Psoas muscle (tissue), 8 donors: ENCODE measurements around the gene SGK1. TPM values are rescaled to one million over a fixed set of nuclear protein-coding genes. Genes with fewer than 3 reads are reported as not detected.
"Not testable (repeated sequence)": the region's sequence is repeated elsewhere in the genome, so short reads cannot be mapped to it uniquely, and the experiment has no call there.

Experiments
- ATAC-seq, 4 donors: fragments of 200-7000 bp; cut with Tn5 transposase; one replicate each; pipeline ENCODE4 v1.9.1; 2020; ENCODE audit warnings: moderate library complexity in 3 of 4, mild to moderate bottlenecking in 2 of 4
- DNase-seq, 2 donors: peaks; one replicate each; pipeline ENCODE4 v3.0.0-alpha.2; 2020
- H3K27ac ChIP-seq: fragments of 200-600 bp; one replicate; pipeline ENCODE4 v1.8.0; 2022
- H3K27me3 ChIP-seq, 3 donors: fragments of 200-600 bp in 1 of 3; one replicate each; pipeline versions ENCODE4 v1.6.1 to v1.8.0; 2013 to 2022; ENCODE audit warnings: low read length in 2 of 3, mild to moderate bottlenecking in 2 of 3, moderate library complexity in 1 of 3; ENCODE audit not compliant: insufficient read depth in 3 of 3
- H3K36me3 ChIP-seq, 2 donors: fragments of 200-600 bp in 1 of 2; one replicate each; pipeline versions ENCODE4 v1.6.1 to v1.8.0; 2013 to 2022; ENCODE audit warnings: low read depth in 1 of 2, mild to moderate bottlenecking in 1 of 2, moderate library complexity in 1 of 2; ENCODE audit not compliant: insufficient read depth in 1 of 2
- H3K4me1 ChIP-seq: fragments of 200-600 bp; one replicate; pipeline ENCODE4 v1.8.0; 2022
- H3K4me3 ChIP-seq: fragments of 200-600 bp; one replicate; pipeline ENCODE4 v1.8.0; 2022; ENCODE audit warnings: mild to moderate bottlenecking
- H3K9me3 ChIP-seq: fragments of 200-600 bp; one replicate; pipeline ENCODE4 v1.8.0; 2022
- WGBS, 3 donors: extraction: QIAGEN DNeasy Blood & Tissue Kit; methylation state at CpG; one replicate each; pipeline versions ENCODE4 v1.1.6 to v1.1.7; 2013; 5-methylcytosine and 5-hydroxymethylcytosine counted together
- intact Hi-C, 2 donors: fragments of 100-400 bp; cut with DNase I; formaldehyde crosslinking; loops; one replicate each; pipeline versions ENCODE4 v1.11.0 to v1.14.2; 2022
- polyA plus RNA-seq, 3 donors: library from polyadenylated mRNA; stranded (reverse); fragments of 200-250 nt; gene quantifications; one replicate each; pipeline ENCODE4 v1.2.3, GENCODE V29; 2013
- total RNA-seq, 4 donors: library from RNA; stranded (reverse); fragmentation: NEBNext Ultra II Directional in 2 of 4; extraction: Animal tissue kit (Norgen Biotek cat#: 25700) in 2 of 4; gene quantifications; one replicate each; pipeline versions ENCODE4 v1.2.1 to v1.2.4, GENCODE V29; 2021 to 2023
- TF ChIP-seq, protein P1 (sequence below): fragments of 200-600 bp; IDR thresholded peaks from one replicate; pipeline ENCODE4 v1.8.0; 2022; ENCODE audit warnings: antibody characterized with exemption
- donor health status: healthy with polysubstance abuse.
- donor health status: DM: no; HTN: no; CAD: no; lungs with moderate emphysema.
- donor health status: Bipolar disorder and iron deficiency.
- donor health status: healthy.
- donor health status: DM: yes; HTN: yes; CAD: no.
- donor health status: DM: no; HTN: no; CAD: no.
- donor health status: DM: no; HTN: no; CAD: no.
- donor health status: DM: yes; HTN: yes; CAD: no.

Gene SGK1
- total and polyA plus RNA-seq, 7 donors: 34.4 to 125 (median 64.1) TPM

DNA sequence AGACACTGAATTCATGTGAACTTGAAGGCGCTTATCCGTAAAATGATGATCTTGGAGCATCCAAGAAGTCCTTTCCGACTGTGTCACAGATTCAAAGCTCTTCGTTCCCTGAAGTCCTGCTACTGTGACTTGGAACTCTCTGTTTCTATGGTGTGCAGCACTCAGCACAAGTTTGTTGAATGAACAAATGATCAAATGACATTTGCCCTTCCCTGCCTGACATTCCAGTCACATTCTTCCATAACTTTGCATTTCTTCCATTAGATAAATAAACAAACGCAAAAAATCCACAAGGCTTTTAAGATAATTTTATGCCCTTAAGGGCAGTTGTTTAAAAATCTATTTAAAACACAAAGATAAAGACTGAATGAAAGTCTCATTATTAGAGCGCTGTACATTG is 39.9 kb downstream of the SGK1 start:
- DNase-seq (no peak), ATAC-seq (no peak)
- intact Hi-C loops: no loop called here
- TF ChIP-seq, protein P1, sequence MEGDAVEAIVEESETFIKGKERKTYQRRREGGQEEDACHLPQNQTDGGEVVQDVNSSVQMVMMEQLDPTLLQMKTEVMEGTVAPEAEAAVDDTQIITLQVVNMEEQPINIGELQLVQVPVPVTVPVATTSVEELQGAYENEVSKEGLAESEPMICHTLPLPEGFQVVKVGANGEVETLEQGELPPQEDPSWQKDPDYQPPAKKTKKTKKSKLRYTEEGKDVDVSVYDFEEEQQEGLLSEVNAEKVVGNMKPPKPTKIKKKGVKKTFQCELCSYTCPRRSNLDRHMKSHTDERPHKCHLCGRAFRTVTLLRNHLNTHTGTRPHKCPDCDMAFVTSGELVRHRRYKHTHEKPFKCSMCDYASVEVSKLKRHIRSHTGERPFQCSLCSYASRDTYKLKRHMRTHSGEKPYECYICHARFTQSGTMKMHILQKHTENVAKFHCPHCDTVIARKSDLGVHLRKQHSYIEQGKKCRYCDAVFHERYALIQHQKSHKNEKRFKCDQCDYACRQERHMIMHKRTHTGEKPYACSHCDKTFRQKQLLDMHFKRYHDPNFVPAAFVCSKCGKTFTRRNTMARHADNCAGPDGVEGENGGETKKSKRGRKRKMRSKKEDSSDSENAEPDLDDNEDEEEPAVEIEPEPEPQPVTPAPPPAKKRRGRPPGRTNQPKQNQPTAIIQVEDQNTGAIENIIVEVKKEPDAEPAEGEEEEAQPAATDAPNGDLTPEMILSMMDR: no peak
- no peaks in the 10 kb centered on the region for H3K9me3 ChIP-seq
- H3K27me3 ChIP-seq: no peaks in the 10 kb centered on the region
- H3K4me3 ChIP-seq: no peak overlapping the region
- WGBS, 3 donors: 87 to 92% (median 90%) methylated on average over 6 of the region's 6 CpGs
- H3K27ac ChIP-seq: no peak overlapping the region
- H3K4me1 ChIP-seq: no peaks in the 10 kb centered on the region
- no peaks in the 10 kb centered on the region for H3K36me3 ChIP-seq

DNA sequence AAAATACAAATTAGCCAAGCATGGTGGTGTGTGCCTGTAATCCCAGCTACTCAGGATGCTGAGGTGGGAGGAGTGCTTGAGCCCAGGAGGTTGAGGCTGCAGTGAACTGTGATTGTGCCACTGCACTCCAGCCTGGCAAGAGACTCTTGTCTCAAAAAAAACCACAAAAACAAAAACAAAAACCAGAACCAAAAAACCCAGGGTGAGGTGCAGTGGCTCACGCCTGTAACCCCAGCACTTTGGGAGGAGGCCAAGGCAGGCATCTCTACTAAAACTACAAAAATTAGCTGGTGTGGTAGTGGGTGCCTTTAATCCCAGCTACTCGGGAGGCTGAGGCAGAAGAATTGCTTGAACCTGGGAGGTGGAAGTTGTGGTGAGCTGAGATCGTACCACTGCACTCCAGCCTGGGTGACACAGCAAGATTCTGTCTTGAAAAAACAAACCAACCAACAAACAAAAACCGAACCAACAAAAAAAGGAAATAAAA is 41.0 kb downstream of the SGK1 start:
- ATAC-seq, DNase-seq, H3K27ac ChIP-seq, H3K36me3 ChIP-seq, H3K4me3 ChIP-seq, H3K4me1 ChIP-seq, H3K9me3 ChIP-seq, H3K27me3 ChIP-seq, intact Hi-C loops: not testable (repeated sequence)
- WGBS, 3 donors: 86 to 90% (median 87%) methylated on average over 4 of the region's 4 CpGs

DNA sequence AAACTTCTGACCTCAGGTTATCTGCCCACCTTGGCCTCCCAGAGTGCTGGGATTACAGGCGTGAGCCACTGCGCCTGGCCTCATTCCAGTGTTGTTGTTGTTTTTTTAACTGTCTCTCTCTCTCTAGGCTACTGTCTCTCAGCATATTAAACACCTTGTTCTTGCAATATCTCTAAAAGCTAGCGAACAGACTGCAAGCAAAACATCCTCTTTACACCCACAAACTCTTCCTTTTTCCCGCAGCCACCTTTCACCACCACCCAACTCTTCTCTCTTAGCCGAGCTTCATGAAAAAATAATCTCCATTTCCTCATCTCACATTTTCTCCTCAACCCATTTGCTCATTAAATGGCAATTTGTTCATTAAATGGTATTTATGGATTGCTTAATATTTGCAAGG is 45.5 kb downstream of the SGK1 start:
- Histone ChIP-seq H3K9me3 (no peaks in the 10 kb centered on the region), H3K27ac (no peak overlapping the region), H3K36me3 (no peaks in the 10 kb centered on the region), H3K27me3 (no peaks in the 10 kb centered on the region), H3K4me1 (no peaks in the 10 kb centered on the region), H3K4me3 (no peak overlapping the region)
- no peak for ATAC-seq
- TF ChIP-seq, protein P1: no peak
- DNase-seq: no peak
- WGBS, 3 donors: 75 to 82% (median 77%) methylated on average over 5 of the region's 5 CpGs
- intact Hi-C loops: no loop called here

DNA sequence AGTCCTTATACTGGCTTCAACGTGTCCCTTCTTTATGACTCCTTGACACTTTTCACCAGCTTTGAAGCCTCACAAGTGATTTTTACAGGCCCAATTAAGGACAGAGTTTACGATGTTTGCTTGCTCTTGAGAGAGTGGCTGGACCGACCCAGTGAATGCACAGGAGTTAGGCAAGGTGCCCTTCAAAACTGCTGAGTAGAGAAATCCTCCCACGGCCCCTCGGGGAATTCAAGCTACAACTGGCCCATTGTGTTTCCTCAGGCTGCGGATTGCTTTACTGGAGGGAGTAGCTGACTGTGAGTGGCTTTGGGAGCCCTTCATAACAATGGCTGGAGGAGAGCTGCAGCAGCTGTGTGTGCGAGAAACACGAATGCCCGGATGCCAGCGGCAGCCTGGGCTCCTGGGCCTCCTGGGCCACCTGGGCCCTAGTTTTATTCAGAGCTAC is 50.0 kb downstream of the SGK1 start:
- intact Hi-C loops: no loop called here
- no peaks in the 10 kb centered on the region for H3K27me3 ChIP-seq
- no peaks in the 10 kb centered on the region for H3K9me3 ChIP-seq
- H3K4me3 ChIP-seq: no peak overlapping the region
- no peak overlapping the region for H3K27ac ChIP-seq
- no peaks in the 10 kb centered on the region for H3K4me1 ChIP-seq
- no peaks in the 10 kb centered on the region for H3K36me3 ChIP-seq
- 48 to 57% (median 50%) methylated on average over 10 of the region's 10 CpGs for WGBS, 3 donors
- DNase-seq (no peak), ATAC-seq (no peak)
- TF ChIP-seq, protein P1: no peak

DNA sequence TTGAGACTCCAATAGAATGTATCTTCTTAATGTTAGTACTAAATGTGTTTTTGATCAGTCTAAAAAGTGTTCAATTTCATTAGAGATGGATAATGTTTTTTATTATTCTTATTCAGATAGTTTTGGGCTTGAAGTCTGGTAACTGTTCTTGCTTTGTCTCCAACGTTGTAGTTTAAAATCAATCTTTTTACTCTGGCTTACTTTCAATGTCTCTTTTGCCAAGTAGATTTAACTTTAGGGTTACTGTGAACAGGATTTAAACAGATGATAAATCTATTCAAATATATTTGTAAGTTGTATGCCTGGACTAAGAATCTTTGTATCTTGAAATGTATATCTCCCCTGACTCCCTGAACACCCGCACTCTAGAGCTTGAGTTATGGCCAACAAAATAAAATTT is 51.1 kb downstream of the SGK1 start:
- H3K9me3 ChIP-seq: no peaks in the 10 kb centered on the region
- 67 to 71% (median 70%) methylated on average over 2 of the region's 2 CpGs for WGBS, 3 donors
- H3K4me1 ChIP-seq: no peaks in the 10 kb centered on the region
- TF ChIP-seq, protein P1: no peak
- H3K27ac ChIP-seq: no peak overlapping the region
- H3K27me3 ChIP-seq: no peaks in the 10 kb centered on the region
- intact Hi-C loops: no loop called here
- no peak overlapping the region for H3K4me3 ChIP-seq
- no peaks in the 10 kb centered on the region for H3K36me3 ChIP-seq
- DNase-seq (no peak), ATAC-seq (no peak)
